KMS-11 (cell line): ENCODE data around the gene TRIM13.
A peak's percentile ranks its signal among the peaks of the same experiment; 100 is the strongest.

Experiments used
- H2AFZ ChIP-seq: fragments of 200-600 bp; sonication (generic); 2 replicates; pipeline ENCODE4 v1.6.1; 2016; ENCODE audit warnings: antibody characterized with exemption, mixed run types, low read depth
- H3K27ac ChIP-seq: fragments of 200-600 bp; sonication (generic); 2 replicates; pipeline ENCODE4 v1.6.1; 2016; ENCODE audit warnings: mild to moderate bottlenecking, mixed run types
- H3K27me3 ChIP-seq: fragments of 200-600 bp; sonication (generic); 2 replicates; pipeline ENCODE4 v1.6.1; 2017; ENCODE audit warnings: mild to moderate bottlenecking, low read depth, mixed run types, moderate library complexity; ENCODE audit not compliant: insufficient read depth
- H3K36me3 ChIP-seq: fragments of 200-600 bp; sonication (generic); 2 replicates; pipeline ENCODE4 v1.6.1; 2017; ENCODE audit warnings: mild to moderate bottlenecking, mixed run types; ENCODE audit not compliant: insufficient read depth
- H3K4me1 ChIP-seq: fragments of 200-600 bp; sonication (generic); 2 replicates; pipeline ENCODE4 v1.6.1; 2016; ENCODE audit warnings: mild to moderate bottlenecking, low read depth, mixed run types; ENCODE audit not compliant: poor library complexity, severe bottlenecking
- H3K4me2 ChIP-seq: fragments of 200-600 bp; sonication (generic); 2 replicates; pipeline ENCODE4 v1.7.0; 2016; ENCODE audit warnings: mild to moderate bottlenecking, mixed run types
- H3K4me3 ChIP-seq: fragments of 200-600 bp; sonication (generic); IDR thresholded peaks from 2 replicates; pipeline ENCODE4 v1.6.1; 2017; ENCODE audit warnings: low read depth, low read length, mixed read lengths; ENCODE audit not compliant: insufficient read depth
- H3K79me2 ChIP-seq: fragments of 200-600 bp; sonication (generic); 2 replicates; pipeline ENCODE4 v1.6.1; 2016; ENCODE audit warnings: low read depth, mixed run types; ENCODE audit not compliant: insufficient read depth
- H3K9ac ChIP-seq: fragments of 200-600 bp; sonication (generic); 2 replicates; pipeline ENCODE4 v1.6.1; 2016; ENCODE audit warnings: mild to moderate bottlenecking, mixed run types
- H4K20me1 ChIP-seq: fragments of 200-600 bp; sonication (generic); 2 replicates; pipeline ENCODE4 v1.6.1; 2016; ENCODE audit warnings: mild to moderate bottlenecking, mixed run types; ENCODE audit not compliant: insufficient read depth
- CTCF ChIP-seq: fragments of 200-600 bp; sonication (generic); conservative IDR thresholded peaks from 2 replicates; pipeline ENCODE4 v1.6.1; 2017; ENCODE audit warnings: low read depth, mild to moderate bottlenecking, antibody characterized with exemption, low read length, moderate library complexity, mixed read lengths

TRIM13 gene

GRCh38 chr13:49993666-49994065 lies 3.2 kb upstream of the TRIM13 start:
- no peak overlapping the region for H3K4me3 ChIP-seq
- H3K27me3 ChIP-seq, result no peaks in the 10 kb centered on the region
- H2AFZ ChIP-seq, result no peak overlapping the region
- H3K9ac ChIP-seq, result no peak overlapping the region
- TF ChIP-seq CTCF, result no peak
- no peak overlapping the region for H3K4me2 ChIP-seq
- H3K79me2 ChIP-seq, result peaks cover 10% of the 10 kb centered on the region; the same call in 1 of the 2 replicates
- H4K20me1 ChIP-seq, result no peaks in the 10 kb centered on the region
- H3K36me3 ChIP-seq, result no peaks in the 10 kb centered on the region
- no peak overlapping the region for H3K27ac ChIP-seq
- H3K4me1 ChIP-seq, result peaks cover 3% of the 10 kb centered on the region

DNA sequence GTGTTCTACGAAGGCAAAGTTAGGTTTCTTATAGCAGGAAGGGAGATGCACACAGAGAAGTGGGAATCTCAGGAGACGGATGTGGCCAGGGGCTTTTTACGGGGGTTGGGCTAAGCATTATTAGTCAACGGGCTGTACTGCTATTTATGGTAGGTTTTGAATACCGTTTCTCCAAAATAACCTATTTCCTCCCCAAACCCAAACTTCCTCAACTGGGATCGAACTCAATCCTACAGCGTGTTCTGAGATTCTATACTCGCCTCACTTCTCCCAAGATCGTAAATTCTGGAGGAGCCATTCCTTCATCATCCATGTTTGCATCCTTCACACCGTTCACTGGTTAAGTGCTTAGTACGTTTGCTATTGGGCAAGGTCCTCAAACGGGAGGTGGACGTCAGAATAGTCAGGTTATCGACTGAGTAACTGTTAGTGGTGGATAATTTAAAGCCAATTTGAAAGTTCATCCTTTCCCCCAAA lies 1.2 kb upstream of the TRIM13 start:
- Histone ChIP-seq H3K4me1 (peaks cover 7% of the 10 kb centered on the region), H3K27ac (no peak overlapping the region), H3K79me2 (peaks cover 25% of the 10 kb centered on the region; the same call in 1 of the 2 replicates), H3K4me2 (peak overlapping the region; percentile 43; the same call in 1 of the 2 replicates), H3K4me3 (no peak overlapping the region), H2AFZ (peak overlapping the region; percentile 57), H3K36me3 (no peaks in the 10 kb centered on the region), H3K9ac (no peak overlapping the region), H3K27me3 (no peaks in the 10 kb centered on the region), H4K20me1 (no peaks in the 10 kb centered on the region)
- TF ChIP-seq CTCF, result no peak

DNA sequence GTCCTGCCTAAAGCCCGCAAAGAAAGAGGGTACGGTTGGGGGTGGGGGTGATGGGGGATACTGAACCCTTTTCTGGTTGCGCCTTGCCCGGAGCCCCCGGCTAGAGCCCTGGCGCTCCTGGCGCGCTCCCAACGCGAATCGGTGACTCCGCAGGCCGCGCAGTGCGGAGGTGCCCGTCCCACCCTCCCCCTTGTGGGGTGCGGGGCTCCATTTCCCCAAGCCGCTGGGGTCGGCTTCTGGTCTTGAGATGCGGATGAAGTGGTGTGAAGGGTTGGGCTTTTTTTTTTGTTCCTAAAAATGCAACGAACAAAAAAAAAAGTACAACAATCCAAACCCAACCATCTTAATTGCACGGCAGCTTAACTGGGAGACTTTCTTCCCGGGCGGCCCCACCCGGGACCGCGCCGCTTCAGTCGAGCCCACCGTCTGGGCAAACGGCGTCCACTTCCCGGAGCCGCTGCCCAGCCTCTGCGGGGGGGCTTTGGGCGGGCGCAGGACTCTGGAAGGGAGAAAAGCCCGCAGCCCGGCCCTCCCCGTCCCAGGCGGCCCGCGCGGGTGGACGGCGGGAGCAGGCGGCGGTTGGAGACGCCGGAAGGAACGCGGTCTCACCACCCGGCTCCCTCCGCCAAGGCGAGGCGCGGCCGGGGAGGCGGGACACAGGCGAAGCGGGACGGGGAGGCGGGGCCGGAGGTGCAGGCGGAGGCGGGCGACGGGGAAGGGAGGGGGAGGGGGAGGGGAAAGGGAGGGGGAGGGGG lies 504 bp upstream of the TRIM13 start:
- H3K4me1 ChIP-seq, result peaks cover 7% of the 10 kb centered on the region
- H3K27me3 ChIP-seq, result no peaks in the 10 kb centered on the region
- peak overlapping the region; percentile 43; the same call in 1 of the 2 replicates for H3K4me2 ChIP-seq
- H4K20me1 ChIP-seq, result no peaks in the 10 kb centered on the region
- H3K79me2 ChIP-seq, result peaks cover 25% of the 10 kb centered on the region; the same call in 1 of the 2 replicates
- H3K36me3 ChIP-seq, result no peaks in the 10 kb centered on the region
- H3K9ac ChIP-seq, result peak overlapping the region; percentile 81
- no peak for TF ChIP-seq CTCF
- peak overlapping the region; percentile 67 for H3K27ac ChIP-seq
- H3K4me3 ChIP-seq, result no peak overlapping the region
- peak overlapping the region; percentile 57 for H2AFZ ChIP-seq

GRCh38 chr13:49997955-49998354 lies 1.1 kb downstream of the TRIM13 start:
- TF ChIP-seq CTCF, result no peak
- Histone ChIP-seq H3K4me1 (peaks cover 12% of the 10 kb centered on the region), H3K9ac (peak overlapping the region; percentile 86; the same call in 1 of the 2 replicates), H3K27ac (peak overlapping the region; percentile 82; the same call in 1 of the 2 replicates), H3K4me2 (peak overlapping the region; percentile 71), H2AFZ (no peak overlapping the region), H3K79me2 (peaks cover 25% of the 10 kb centered on the region; the same call in 1 of the 2 replicates), H4K20me1 (no peaks in the 10 kb centered on the region), H3K4me3 (no peak overlapping the region), H3K36me3 (no peaks in the 10 kb centered on the region), H3K27me3 (no peaks in the 10 kb centered on the region)
